Measurements from ENCODE around the gene WEE2. TPM values are rescaled to one million over a fixed set of nuclear protein-coding genes. Genes with fewer than 3 reads are reported as not detected.
A peak's percentile ranks its signal among the peaks of the same experiment; 100 is the strongest.

WEE2 gene
- total RNA-seq, 1 donor from 2014 or later: not detected

DNA sequence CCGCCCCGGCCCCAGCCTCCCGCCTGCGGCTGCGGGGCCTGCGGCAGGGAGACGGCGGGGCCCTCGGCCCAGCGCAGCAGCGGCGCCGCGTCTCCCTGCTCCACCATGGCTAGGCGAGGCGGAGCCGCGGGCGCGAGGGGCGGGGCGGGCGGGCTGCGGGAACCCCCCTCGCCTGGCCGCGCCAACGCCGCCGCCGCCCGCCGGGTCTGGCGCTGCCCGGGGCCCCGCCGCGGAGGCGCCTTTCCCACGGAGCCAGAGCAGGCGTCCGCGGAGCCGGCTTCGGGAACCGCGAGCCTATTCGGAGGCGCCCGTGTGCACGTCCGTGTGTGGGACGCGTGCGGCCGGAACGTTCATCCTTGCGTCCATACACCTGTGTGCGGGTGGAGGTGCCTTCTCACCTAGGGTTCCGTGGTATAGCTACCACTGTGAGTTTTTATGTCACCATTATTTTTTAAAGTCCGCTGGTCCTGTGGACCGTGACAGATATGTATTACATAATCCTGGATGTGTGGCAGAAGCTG is 6.0 kb upstream of the WEE2 start, which contains the start of gene DENND11:
DENND11 (minus strand) TSS at position 120 of the 521 bp plus-strand sequence; CDS start at position 107, 13 bp downstream.
- no peak for TF ChIP-seq CTCF (conservative IDR thresholded peaks at IDR 0.05)
- Mint-ChIP-seq H3K4me1 (peaks cover 17% of the 10 kb centered on the region), H3K36me3 (ENCODE audit: low read depth) (no peaks in the 10 kb centered on the region), H3K4me3 (peak within 1 kb of the TSS; percentile 91), H3K27me3 (ENCODE audit: low read depth) (peaks cover 41% of the 10 kb centered on the region), H3K9me3 (no peaks in the 10 kb centered on the region), H3K27ac (ENCODE audit: unreplicated experiment) (peak within 1 kb of the TSS; percentile 40)
- peak; percentile 33 for DNase-seq (ENCODE audit: low read depth, low spot score)

DNA sequence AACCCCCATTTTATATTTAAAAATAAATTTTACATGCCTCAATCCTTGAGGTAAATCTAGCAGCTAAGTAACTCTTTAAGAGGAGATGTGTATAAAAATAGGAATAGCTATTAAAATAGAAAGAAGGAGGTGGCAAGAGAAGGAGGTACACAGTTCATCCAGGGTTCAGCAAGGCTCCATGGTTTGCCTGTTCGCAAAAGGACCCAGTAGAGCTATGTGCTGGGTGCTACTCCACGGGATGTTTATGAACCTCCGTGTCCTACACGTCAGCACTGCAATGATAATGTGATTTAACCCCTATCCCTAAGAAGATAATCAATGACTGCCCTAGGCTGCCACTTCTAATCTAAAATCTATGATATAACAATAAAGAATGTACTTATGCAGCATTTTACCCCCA is 5.3 kb upstream of the WEE2 start:
- H3K4me3 Mint-ChIP-seq: peak overlapping the region; percentile 86
- peaks cover 17% of the 10 kb centered on the region for H3K4me1 Mint-ChIP-seq
- no peak overlapping the region for H3K27ac Mint-ChIP-seq (ENCODE audit: unreplicated experiment)
- H3K27me3 Mint-ChIP-seq (ENCODE audit: low read depth): peaks cover 44% of the 10 kb centered on the region
- TF ChIP-seq CTCF (conservative IDR thresholded peaks at IDR 0.05): no peak
- no peak for DNase-seq (ENCODE audit: low read depth, low spot score)
- H3K36me3 Mint-ChIP-seq (ENCODE audit: low read depth): no peaks in the 10 kb centered on the region
- no peaks in the 10 kb centered on the region for H3K9me3 Mint-ChIP-seq

DNA sequence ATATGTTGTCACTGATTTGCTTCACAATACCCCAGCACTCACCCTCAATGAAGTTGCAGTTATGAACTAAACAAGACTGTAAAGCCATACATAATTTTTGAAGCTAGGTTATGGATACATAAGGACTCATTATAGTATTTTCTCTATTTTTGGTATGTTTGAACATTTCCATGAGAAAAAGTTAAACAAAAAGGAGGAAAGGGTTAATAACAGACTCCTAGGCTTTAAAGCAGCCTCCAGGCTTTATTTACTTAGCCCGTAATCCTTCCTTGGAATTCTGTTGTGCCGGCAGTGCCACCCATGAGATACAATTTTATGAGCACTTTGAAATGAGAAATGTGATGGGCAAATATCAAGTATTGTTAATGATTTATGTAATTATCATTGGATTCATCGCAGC is 4.0 kb upstream of the WEE2 start:
- peaks cover 17% of the 10 kb centered on the region for H3K4me1 Mint-ChIP-seq
- H3K27me3 Mint-ChIP-seq (ENCODE audit: low read depth): peaks cover 44% of the 10 kb centered on the region
- H3K27ac Mint-ChIP-seq (ENCODE audit: unreplicated experiment): no peak overlapping the region
- no peak for DNase-seq (ENCODE audit: low read depth, low spot score)
- no peaks in the 10 kb centered on the region for H3K36me3 Mint-ChIP-seq (ENCODE audit: low read depth)
- H3K4me3 Mint-ChIP-seq: peak overlapping the region; percentile 86
- H3K9me3 Mint-ChIP-seq: no peaks in the 10 kb centered on the region
- TF ChIP-seq CTCF (conservative IDR thresholded peaks at IDR 0.05): no peak

DNA sequence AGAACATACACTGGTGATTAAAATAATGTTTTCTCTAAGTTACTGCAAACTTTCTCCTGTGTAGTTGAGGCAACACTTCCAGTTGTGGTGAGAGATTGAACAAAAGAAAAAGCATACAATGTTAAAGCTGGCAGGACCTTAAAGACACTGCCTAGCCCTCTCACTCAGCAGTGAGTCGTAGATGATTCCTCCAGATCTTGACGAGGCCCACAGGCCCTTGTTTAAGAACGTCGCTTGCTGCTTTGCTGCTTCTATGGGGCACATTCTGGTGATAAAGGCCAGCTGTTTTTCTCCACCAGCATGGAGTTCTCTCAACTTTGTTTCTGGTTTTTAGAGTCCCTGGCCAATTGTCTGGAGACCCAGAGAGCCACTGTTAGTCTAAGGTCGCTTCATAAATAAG is 3.4 kb upstream of the WEE2 start:
- Mint-ChIP-seq H3K27me3 (ENCODE audit: low read depth) (peaks cover 44% of the 10 kb centered on the region), H3K36me3 (ENCODE audit: low read depth) (no peaks in the 10 kb centered on the region), H3K9me3 (no peaks in the 10 kb centered on the region), H3K4me3 (peak overlapping the region; percentile 69), H3K27ac (ENCODE audit: unreplicated experiment) (no peak overlapping the region), H3K4me1 (peaks cover 17% of the 10 kb centered on the region)
- no peak for TF ChIP-seq CTCF (conservative IDR thresholded peaks at IDR 0.05)
- no peak for DNase-seq (ENCODE audit: low read depth, low spot score)

DNA sequence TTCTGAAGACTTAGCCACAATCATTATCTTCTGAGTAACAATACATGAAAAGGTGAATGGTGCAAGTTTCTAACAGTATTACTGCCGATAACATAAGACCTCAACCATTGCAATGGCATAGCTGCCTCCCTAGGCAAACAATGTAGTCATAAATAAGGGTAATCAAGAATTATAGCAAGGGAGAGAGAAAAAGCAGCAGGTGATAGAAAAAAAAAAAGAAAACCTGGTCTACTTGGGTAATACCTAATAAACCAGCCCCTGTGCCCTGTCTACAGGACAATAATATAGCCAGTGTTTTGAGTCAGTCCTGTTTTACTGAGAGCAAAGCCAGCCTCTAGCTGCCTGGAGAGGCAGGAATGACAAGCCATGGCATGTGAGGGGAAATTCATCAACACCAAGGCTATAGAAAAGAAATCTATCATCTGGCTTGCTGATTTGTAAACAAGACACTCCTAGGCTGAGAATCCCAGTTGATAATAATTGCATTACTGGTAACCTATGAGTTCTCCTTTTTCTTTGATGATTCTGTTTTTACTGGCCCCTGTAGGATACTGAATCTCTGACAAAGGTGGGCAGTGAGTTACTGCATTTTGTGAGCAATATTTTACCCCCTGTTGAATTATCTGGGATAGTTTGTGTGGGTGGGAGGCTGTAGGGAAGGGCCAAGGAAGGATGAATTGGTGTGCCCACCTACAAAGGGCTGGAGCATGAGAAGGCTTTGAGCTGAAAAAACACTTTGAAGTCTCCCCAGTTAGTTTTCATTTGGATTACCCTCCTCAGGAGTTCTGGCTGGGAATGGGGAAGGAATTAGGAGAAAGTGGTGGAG is 1.7 kb upstream of the WEE2 start:
- Mint-ChIP-seq H3K4me3 (peak overlapping the region; percentile 31), H3K27ac (ENCODE audit: unreplicated experiment) (peak overlapping the region; percentile 30)

More for the DNA sequence above, 1.7 kb upstream of the WEE2 start:
- DNase-seq (ENCODE audit: low read depth, low spot score): no peak
- Mint-ChIP-seq H3K27me3 (ENCODE audit: low read depth) (peaks cover 39% of the 10 kb centered on the region), H3K4me1 (peaks cover 3% of the 10 kb centered on the region), H3K36me3 (ENCODE audit: low read depth) (peaks cover 3% of the 10 kb centered on the region), H3K9me3 (no peaks in the 10 kb centered on the region)
- no peak for TF ChIP-seq CTCF (conservative IDR thresholded peaks at IDR 0.05)
